GOT3 (cell line): ENCODE data around the gene MYOM3.

Source experiments
- DNase-seq: peaks from one replicate; lab custom pipeline; 2025; ENCODE audit warnings: mixed read lengths; lab: John Stamatoyannopoulos, UW

The MYOM3 gene

DNA sequence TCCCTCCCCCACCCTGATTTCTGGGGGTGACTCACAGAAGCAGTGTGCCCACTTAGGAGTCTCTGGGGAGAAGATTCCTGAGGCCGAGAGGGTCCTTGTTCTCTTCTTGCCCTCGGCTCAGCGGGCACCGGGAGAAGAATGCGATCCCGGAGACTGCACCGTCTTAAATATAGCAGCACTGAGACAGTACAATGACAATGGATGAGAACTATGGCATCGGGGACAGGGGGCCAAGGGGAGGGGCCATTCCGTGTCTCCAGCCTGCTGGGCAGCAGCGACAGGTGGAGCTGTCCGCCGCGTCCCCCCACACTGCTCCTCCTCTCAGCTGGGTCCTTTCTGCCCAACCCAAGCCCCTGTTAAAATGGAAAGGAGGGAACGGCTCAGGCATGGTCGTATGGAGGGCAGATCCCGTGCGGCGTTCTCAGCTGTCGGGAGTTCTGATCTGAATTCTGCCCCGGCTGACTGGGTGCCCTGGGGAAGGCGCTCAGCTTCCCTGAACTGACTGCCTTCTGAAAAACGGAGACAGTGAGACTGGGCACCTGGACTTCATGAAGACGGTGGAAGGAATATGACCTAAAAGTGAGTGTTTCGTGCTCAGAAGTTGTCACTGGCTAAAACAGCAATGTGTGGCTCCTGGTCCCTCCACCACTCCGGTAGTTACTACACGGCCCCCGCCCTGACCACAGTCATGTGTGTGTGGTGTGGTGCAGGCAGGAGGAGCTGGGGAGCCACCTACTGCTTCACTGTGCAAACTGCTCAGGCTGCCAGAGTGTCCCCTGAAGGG lies at the start of gene MYOM3:
TSS of gene MYOM3 (minus strand) at position 140 of the 784 bp plus-strand sequence. CDS start 3,499 bp downstream, outside the sequence.
- DNase-seq = no peak

DNA sequence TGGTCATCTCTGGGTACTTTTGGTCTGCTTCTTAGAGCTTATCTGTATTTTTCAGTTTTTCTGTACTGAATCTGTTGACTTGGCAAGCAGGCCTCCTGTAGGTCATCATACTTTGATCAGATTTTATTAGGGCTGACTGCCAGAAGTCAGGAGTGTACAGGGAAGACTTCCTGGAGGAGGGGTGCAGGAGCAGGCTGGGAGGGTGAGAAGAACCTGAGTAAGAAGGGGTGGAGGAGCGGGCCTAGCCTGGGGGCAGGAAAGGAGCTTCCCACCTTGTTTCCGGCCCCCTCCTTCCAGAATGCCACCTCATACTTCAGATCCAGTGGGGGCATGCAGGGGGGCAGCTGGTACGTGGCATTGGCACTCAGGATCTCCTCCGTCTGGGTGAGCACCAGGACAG lies 49.3 kb upstream of the MYOM3 start:
- no peak for DNase-seq

DNA sequence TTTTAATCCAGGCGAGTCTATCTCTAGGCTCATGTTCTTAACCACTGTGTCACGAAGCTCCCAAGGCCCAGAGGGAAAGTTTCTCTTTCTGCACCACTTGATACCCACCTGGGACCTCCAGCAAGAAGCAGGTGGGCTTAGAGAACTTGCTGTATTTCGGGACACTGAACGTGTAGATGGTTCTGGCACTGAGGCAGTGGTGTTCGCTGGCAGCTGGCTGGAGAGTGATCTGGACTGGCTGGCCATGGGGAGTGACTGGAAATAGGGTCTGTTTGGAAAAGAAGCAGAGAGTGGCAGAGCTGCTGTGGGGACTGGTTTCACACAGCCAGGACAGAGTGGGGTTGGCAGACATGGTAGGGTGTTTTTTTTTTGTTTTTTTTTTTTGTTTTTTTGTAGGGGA lies 47.4 kb upstream of the MYOM3 start:
- no peak for DNase-seq

DNA sequence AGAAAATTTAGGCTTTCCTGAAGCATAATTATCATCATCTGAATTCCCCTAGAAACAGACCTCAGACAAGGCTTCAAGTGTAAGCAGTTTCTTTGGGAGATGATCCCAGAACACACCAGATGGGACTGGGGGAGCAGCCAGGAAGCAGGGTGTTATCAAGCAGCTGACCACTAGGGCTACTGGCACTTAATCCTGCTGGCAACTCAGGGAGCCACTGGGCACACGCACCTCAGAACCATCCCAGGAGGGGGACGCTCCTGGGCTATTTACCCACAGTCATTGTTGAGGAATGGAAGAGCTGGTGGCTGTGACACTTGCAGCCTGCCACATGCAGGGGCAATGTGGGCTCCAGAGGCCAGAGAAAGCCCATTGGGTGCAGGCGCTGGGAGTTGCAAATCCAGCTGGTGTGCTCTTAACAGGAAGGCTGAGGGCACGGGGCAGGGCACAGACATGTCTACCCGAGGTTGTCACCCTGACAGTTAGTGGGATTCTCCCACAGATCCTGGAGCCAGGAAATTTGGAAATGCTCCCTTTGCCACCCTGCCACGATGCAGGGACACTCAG lies 46.1 kb upstream of the MYOM3 start:
- no peak for DNase-seq

DNA sequence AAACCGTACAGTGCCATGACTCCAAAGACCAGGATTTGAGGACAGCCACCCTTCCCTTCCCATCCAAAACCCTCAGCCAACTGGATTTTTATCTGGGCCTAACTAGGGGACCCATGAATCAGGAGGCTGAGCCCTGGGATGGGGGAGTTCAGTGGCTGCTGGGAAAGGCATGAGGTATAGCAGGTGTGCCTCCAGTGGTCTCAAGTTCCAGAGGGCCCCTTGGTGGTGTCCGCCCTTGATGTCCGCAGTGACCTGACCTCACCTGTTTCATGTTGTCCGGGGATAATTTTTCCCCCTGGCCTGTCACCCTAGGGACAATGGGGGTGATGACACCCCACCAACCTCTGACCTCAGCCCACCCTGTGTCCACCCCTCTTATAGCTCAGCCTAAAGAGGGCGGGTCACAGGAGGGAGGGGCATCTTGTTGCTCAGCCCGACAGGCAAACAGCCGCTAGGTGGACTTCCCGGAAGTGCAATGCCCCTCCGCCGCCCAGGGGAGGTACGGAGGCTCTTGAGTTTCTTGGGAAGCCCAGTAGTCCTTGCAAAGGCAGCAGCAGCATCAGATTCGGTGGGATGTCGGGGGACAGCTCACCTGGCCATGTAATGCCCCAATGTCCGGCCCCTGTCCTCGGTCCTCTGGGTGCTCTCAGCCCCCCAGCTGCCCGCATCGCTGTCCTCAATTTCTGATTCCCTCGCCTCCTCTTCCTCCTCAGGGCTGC lies 44.8 kb upstream of the MYOM3 start:
- no peak for DNase-seq

DNA sequence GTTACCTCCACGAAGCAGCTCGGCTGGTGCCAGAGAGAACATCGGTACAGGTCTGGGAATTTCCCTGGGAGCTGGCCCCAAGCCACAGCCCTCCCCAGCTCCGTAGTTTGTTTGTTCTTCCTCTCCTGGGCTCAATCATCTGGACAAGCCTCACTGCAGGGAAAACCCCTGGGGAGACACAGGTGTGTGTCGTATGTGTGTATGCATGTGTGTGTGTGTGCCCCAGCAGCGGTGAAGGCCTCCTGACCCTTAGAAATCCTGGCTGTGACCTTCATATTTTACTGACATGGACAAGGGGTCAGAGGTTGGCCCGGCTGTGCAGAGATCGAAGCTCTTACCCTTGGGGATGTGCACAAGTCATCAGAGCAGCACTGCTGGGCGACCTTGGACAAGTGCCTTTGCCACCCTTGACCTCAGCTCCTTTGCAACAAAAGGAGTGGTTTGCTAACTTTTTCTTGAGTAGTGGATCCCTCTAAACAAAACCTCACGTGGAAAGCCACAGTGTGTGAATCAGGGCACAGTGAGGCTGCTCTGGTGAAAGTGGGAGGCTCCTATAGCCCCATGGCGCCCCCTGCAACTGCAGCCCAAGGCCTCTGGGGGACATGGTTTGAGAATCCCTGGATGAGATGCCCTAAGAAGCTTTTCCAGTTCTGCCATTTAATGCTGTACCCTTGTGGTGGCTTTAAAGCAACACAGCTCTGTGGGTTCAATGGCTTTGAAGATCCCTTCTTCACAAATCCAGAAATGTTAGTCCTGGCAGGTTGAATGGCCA lies 43.3 kb upstream of the MYOM3 start:
- DNase-seq = no peak

DNA sequence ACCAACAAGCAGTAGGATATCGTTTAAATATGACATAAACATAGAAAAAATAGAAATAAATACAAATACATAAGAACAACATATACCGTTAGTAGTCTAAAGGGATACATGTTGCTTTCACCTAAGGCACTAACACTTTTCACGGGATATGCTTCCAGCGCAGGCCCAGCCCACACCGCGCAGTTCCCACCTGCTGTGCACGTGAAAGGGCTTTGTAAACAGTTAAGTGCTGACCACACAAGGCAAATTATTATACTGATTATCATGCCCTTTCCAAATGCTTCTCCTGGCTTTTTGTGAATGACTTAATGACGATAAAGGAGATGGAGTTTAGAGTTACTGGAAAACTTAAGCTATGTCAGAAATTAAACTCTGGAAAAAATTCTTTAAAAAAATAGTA lies 42.3 kb upstream of the MYOM3 start:
- DNase-seq = no peak

DNA sequence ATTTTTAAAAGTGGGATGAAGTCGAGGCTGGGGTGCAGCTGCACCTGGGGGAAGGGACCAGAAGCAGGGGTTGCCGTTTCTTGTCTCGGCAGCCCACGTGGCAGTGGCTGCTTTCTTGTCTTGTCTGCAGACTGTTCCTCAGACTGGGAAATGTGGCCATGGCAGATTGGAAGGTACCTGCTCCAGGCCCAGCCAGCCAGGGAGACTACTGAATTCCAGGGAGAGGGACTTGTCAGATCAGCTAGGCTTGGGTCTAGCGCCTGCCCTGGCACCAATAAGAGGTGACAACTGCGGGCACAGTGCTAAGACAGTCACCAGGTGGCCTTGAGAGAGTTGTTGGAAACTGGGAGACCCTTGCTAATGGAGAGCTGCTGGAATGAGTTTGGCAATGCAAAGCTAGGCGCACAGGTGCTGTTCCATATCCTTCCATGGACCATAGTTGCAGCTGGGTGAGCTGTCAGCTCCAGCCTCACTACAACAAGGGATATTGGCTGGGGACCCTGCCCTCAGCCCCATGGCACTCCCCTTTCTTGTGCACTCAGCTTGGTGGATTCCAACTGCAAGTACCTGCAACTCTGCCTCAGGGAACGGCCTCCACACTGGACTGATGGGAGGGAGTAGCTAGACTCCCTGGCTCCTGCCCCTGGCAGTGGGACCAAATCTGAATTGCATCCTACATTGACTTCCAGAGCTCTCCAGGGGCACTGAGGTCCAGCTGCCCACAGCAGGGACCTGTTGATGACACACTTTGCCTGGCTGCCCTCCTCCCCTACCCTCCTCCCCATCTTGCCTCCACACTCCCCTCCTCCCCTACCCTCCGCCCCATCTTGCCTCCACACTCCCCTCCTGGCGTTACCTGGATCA lies 40.9 kb upstream of the MYOM3 start:
- no peak for DNase-seq

DNA sequence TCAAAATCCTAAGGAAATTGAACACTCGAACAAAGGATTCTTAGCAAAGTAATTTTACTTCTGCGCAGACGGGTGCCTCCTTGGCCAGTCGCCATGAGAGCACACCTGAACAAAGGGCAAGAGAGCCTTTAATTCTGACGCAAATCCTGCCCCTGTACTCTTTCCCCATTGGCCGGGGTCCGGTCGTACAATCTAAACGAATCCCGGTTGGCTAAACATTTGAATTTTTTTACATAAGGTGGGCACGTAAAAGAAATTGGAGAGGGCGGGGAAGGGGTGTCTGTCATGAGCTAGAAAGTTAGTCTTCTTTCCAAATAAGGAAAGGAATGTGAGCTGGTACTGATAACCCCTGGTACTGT lies 39.2 kb upstream of the MYOM3 start:
- DNase-seq = no peak

DNA sequence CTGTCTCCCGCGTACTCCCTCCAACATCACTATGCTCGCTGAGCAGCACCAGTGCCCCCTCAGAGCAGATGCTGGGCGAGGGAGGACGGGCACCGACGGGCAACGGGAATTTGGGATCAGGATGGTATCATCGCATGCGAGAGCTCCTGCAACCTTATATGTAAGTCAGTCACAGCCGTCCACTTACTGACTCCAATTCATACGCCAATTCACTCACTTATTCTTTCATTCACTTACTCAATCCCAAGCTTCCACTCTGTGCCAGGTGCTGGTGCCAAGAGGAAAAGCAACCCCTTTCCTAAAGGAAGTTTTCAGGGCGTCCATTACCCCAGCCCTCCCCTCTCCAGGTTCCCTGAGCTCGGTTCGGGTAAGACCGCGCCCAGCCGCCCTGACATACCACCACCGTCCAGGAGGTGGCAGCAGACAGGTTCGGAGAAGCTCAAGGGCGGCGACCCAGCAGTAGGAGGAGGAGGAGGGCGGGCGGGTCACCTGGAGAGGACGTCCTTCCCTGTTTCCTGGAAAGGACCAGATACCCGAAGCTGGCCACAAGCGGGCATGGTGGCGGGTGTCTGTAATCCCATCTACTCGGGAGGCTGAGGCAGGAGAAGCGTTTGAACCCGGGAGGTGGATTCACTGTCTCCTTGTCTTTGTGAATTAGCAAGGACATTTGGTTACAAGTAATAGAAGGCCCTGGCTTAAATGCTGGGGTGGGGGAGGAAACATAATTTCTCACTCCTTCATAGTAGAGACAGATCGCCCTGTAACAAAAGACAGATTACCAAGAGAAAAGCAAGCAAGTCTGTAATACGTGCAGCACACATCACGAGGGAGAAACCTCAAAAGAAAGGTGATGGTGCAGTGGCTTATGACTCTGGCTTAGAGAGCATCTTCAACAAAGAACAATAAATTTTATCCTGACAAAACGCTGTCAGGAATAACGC lies 38.6 kb upstream of the MYOM3 start:
- peak; percentile 47 for DNase-seq

DNA sequence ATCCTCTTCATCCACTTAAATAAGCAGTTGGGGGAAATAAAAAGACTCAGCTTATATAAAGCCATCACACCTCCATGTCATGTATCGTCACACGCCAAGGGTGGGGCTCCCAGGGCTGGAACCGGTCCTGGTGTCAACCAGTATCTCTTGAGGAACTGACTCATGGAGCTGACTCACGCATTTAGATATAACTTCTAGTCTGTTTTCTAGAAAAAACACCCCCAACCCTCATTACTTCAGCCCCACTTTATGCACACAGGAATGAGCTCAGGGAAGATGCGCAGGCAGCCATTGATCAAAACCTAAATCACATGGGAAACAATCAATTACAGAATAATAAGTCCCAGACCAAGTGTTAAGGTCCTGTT lies 37.9 kb upstream of the MYOM3 start:
- DNase-seq = no peak

DNA sequence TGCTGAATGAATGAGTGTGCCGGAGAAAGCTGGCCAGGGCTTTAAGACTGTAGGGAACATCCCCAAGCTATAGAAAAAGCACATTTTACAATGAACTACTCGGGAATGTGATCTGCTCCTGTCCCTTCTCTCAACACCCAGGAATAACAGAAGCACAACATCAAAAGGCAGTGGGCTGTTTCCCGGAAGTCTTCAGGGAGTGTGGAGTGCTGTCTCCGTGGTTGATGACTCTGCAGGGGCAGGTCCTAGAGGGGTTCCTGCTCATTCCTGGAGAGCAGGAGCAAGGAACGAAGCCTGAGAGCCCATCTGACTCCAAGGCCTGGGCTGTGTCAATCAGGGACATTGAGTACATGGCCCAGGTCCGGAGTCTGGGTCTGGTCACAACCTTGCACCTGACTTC lies 35.9 kb upstream of the MYOM3 start:
- DNase-seq = no peak

DNA sequence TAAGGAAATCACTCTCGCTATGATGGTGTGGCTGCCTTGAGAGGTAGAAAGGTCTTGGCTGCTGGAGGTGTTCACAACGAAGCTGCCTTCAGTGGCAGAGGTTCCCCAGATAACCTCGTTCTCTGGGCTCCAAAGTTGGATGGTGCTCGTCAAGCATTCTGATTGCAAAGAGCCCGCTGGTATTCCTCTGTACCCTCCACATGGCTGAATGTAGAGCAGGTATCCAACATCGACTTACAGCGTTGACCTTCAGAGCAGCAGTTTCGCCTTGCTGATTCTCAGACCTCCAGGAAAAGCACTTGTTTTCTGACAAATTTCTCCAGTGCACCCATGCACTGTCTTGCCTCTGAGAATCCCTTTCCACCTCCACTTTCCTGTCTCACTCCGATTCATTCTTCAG lies 35.3 kb upstream of the MYOM3 start:
- no peak for DNase-seq

DNA sequence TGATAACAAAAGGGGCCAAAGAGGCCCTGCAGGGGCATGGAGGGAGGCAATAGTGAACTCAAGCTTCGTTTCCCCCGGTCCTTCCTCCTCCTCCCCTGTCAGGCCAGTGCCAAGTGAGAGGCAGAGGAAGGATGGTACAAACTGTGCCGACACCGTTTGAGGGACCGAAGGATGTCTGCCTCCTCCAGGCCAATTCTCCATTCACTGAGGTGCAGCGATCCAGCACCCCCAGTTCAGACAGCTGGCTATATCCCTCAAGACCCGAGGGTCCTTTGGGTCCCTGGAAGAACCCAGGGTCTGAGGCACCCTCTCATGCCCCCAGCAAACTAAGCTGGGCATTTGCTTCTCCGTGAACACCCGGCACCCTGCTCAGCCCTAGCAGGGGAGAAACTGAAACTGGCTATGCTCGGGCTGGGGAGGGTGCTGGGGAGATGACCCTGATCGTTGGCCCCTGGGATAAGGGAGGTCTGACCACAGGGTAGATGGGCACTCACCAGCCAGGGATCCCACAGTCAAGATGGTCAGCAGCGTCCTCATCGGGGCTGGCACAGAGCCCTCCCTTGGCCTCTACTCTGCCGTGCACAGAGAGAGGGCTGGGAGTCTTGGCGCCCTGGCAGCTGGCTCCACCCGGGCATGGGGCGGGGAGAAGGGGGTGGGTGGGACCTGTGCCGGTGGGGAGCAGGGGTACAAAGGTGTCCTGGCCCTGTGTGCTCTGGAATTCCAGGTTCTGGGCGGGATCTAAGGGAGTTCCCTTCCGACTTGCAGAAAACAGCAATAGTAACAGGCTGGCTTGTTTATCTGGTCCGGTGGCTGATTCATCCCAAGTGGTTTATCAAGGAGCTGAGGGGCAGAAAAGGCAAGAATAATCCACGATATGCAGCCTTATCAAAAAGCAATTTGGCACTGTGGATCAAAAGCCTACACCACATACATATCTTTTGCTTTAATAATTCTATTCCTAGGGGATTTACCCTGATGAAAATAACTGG lies 30.9 kb upstream of the MYOM3 start, which contains the start of gene IL22RA1:
TSS of gene IL22RA1 (minus strand) at position 595 of the 989 bp plus-strand sequence. CDS start at position 537, 58 bp downstream.
- DNase-seq = no peak

DNA sequence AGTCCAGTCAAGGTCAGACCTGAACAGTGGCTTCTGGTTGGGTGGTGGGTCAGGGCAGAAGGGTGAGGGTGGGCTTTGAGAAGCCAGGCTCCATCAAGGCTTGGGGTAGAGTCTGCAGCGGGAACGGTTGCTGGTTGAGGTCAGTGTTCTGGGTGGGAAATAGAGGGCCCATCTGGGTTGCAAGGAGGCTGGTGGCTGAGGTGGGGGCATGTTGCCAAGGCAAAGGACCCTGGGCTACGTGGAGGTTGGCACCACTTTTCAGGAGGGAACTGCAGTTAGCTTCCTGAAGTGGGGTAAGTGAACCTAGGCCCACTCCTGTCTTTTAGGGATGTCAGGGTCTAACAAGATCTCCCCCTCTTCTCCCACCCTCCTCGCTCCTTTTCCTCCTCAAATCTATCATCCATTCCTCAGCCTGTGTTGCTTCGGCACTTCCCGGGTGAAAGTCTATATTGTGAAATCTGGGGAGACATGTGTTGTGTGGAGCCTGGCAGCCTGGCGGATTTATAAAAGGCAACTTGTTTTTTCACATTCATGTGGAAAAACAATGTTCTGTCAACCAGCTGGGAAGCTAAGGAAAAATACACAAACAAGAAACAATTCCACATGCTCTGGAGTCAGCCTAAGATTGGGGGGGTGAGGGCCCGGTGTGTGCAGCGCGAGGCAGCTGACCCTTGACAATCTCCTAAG lies 29.5 kb upstream of the MYOM3 start:
- no peak for DNase-seq

DNA sequence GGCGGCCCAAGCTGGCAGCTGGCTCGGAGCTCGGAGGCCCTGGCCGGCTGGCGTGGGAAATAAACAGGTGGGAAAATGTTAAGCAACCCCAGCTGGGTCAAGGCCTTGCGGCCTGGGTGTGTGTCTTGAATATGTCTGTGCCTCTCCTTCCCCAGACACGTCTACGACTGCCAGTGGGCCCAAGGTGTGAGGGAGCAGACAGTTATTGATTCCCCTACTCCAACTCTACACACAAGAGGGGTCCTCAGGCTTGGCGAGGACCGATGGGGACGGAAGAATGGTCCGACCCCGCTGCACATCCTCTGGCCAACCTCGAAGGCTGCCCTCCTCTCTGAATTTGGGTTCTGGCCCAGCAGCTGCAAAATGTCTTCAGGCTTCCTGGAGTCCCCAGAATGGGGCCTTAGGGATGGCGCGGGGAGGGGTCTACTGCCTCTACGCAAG lies 28.8 kb upstream of the MYOM3 start:
- DNase-seq = no peak

DNA sequence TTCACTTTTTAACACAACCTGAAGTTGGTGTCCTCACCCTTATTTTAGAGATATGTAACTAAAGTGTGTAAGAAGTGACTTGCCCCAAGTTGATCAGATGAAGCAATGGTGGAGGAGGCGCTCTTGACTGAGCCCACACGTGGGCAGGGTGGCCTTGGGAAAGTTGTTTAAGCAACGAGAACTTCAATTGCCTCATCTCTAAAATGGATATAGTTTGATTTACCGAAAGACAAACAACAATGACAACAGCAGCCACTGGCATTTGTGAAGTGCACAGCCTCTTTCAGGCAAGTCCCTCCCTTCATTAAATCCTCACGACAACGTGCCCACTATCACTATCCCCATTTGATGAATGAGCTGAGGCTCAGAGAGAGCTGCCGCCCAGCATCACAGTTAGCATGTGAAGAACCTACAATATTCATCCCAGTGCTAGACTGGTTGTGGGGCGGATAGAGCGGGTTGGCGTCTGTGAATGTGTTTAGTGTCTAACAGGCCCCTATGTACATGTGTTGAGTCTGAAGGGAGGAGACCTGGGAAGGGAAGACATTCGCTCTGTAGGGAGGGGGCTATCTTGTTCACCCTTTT lies 28.0 kb upstream of the MYOM3 start:
- no peak for DNase-seq

DNA sequence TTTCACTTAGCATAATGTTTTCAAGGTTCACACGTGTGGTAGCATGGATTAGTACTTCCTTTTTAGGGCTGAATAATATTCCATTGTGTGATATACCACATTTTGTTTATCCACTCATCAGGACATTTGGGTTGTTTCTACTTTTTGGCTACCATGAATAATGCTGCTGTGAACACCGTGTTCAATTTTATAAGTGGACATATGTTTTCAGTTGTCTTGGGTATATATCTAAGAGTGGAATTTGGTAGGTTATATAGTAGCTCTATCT lies 27.2 kb upstream of the MYOM3 start:
- DNase-seq = no peak
